IMR-90 (cell line): ENCODE results near the gene SDC4. TPM values are rescaled to one million over a fixed set of nuclear protein-coding genes. Genes with fewer than 3 reads are reported as not detected.

ENCODE experiments used
- ATAC-seq: fragments of 200-7000 bp; cut with Tn5 transposase; 2 replicates; pipeline ENCODE4 v1.9.1; 2020; ENCODE audit warnings: low read depth, mild to moderate bottlenecking, moderate library complexity
- BruUV-seq: library from RNA; stranded (reverse); fragments of 400-500 nt; replicated peaks from 2 replicates; lab custom pipeline; 2021; lab: Mats Ljungman, UMichigan
- CTCF ChIA-PET: fragments of 300-600 bp; formaldehyde crosslinking; extraction: SDS; loops from one replicate; lab custom pipeline; 2021; ENCODE audit warnings: antibody characterized with exemption; lab: Yijun Ruan, JAX
- POLR2A ChIA-PET: fragments of 300-600 bp; sonication (Branson Sonifier 250); formaldehyde crosslinking; loops from one replicate; lab custom pipeline; 2022; ENCODE audit warnings: antibody characterized with exemption; ENCODE audit not compliant: unreplicated experiment; lab: Charles Lee
- DNase-seq: peaks from one replicate; pipeline ENCODE4 v3.0.0; 2013
- H2AFZ ChIP-seq: replicated peaks from 2 replicates; pipeline ENCODE3; 2013; ENCODE audit warnings: low read length, mild to moderate bottlenecking; ENCODE audit not compliant: poor library complexity
- H2AK5ac ChIP-seq: 2 replicates; pipeline ENCODE4 v1.6.1; 2013; ENCODE audit warnings: low read depth, low read length, inconsistent platforms
- H2AK9ac ChIP-seq: replicated peaks from 2 replicates; pipeline ENCODE3; 2013; ENCODE audit warnings: mild to moderate bottlenecking, low read depth, low read length, moderate library complexity; ENCODE audit not compliant: poor library complexity
- H2BK120ac ChIP-seq: 2 replicates; pipeline ENCODE4 v1.6.1; 2013; ENCODE audit warnings: low read depth, low read length, inconsistent platforms
- H2BK15ac ChIP-seq: 3 replicates; pipeline ENCODE4 v1.6.1; 2013; ENCODE audit warnings: low read depth, low read length, inconsistent platforms
- H2BK20ac ChIP-seq: 2 replicates; pipeline ENCODE4 v1.6.1; 2013; ENCODE audit warnings: low read depth, mild to moderate bottlenecking, inconsistent platforms, low read length, moderate library complexity
- H2BK5ac ChIP-seq: 2 replicates; pipeline ENCODE4 v1.6.1; 2013; ENCODE audit warnings: mild to moderate bottlenecking, low read depth, low read length, inconsistent platforms; ENCODE audit not compliant: poor library complexity, severe bottlenecking
- H3K14ac ChIP-seq: replicated peaks from 2 replicates; pipeline ENCODE4 v1.6.1; 2013; ENCODE audit warnings: low read depth, low read length, inconsistent platforms
- H3K18ac ChIP-seq: 2 replicates; pipeline ENCODE4 v1.6.1; 2013; ENCODE audit warnings: low read depth, low read length, control low read depth
- H3K23ac ChIP-seq: 2 replicates; pipeline ENCODE4 v1.6.1; 2013; ENCODE audit warnings: low read depth, low read length, inconsistent platforms
- H3K27ac ChIP-seq: 2 replicates; pipeline ENCODE4 v1.5.1; 2013; ENCODE audit warnings: mild to moderate bottlenecking, control low read depth, low read length; ENCODE audit not compliant: insufficient read depth
- H3K27me3 ChIP-seq: 2 replicates; pipeline ENCODE4 v1.6.1; 2013; ENCODE audit warnings: low read length; ENCODE audit not compliant: control insufficient read depth, insufficient read depth
- H3K36me3 ChIP-seq: 2 replicates; pipeline ENCODE4 v1.6.1; 2013; ENCODE audit warnings: low read length, mixed read lengths; ENCODE audit not compliant: control insufficient read depth, insufficient read depth
- H3K4ac ChIP-seq: 2 replicates; pipeline ENCODE4 v1.6.1; 2013; ENCODE audit warnings: low read depth, low read length, inconsistent platforms
- H3K4me1 ChIP-seq: 2 replicates; pipeline ENCODE4 v1.6.1; 2013; ENCODE audit warnings: low read length, mixed read lengths; ENCODE audit not compliant: control insufficient read depth, insufficient read depth
- H3K4me2 ChIP-seq: 2 replicates; pipeline ENCODE4 v1.6.1; 2013; ENCODE audit warnings: low read depth, mild to moderate bottlenecking, control low read depth, low read length, moderate library complexity
- H3K4me3 ChIP-seq: 2 replicates; pipeline ENCODE4 v1.5.1; 2013; ENCODE audit warnings: low read depth, mild to moderate bottlenecking, control low read depth, low read length, moderate library complexity; ENCODE audit not compliant: insufficient read depth
- H3K56ac ChIP-seq: 2 replicates; pipeline ENCODE4 v1.6.1; 2013; ENCODE audit warnings: low read length, inconsistent platforms; ENCODE audit not compliant: insufficient read depth; ENCODE audit errors: extremely low read depth
- H3K79me1 ChIP-seq, 2 experiments: 2 replicates each; pipeline ENCODE4 v1.6.1; 2013; ENCODE audit warnings: low read length in 2 of 2, inconsistent platforms in 1 of 2, low read depth in 1 of 2
- H3K9ac ChIP-seq: 2 replicates; pipeline ENCODE4 v1.6.1; 2013; ENCODE audit warnings: low read depth, low read length, control low read depth
- H3K9me1 ChIP-seq: 2 replicates; pipeline ENCODE4 v1.6.1; 2013; ENCODE audit warnings: low read length, inconsistent platforms; ENCODE audit not compliant: insufficient read depth
- H3K9me3 ChIP-seq: 2 replicates; pipeline ENCODE4 v1.6.1; 2013; ENCODE audit warnings: low read length; ENCODE audit not compliant: control insufficient read depth, insufficient read depth
- H4K20me1 ChIP-seq: 2 replicates; pipeline ENCODE4 v1.6.1; 2013; ENCODE audit warnings: low read length, inconsistent platforms; ENCODE audit not compliant: insufficient read depth
- H4K5ac ChIP-seq: 2 replicates; pipeline ENCODE4 v1.6.1; 2013; ENCODE audit warnings: mild to moderate bottlenecking, low read depth, low read length, control low read depth
- H4K8ac ChIP-seq, 2 experiments: 2 replicates each; pipeline ENCODE4 v1.6.1; 2013; ENCODE audit warnings: low read depth in 2 of 2, low read length in 2 of 2, control low read depth in 1 of 2, inconsistent platforms in 1 of 2
- H4K91ac ChIP-seq: 2 replicates; pipeline ENCODE4 v1.6.1; 2013; ENCODE audit warnings: low read depth, low read length, inconsistent platforms; ENCODE audit not compliant: insufficient read depth
- BHLHE40 ChIP-seq: fragments of 150-350 bp; IDR thresholded peaks from 2 replicates; pipeline ENCODE4 v1.6.1; 2016; ENCODE audit warnings: mild to moderate bottlenecking, low read depth, low read length
- CEBPB ChIP-seq: IDR thresholded peaks from 2 replicates; pipeline ENCODE4 v1.6.1; 2012; ENCODE audit warnings: low read depth, low read length, improper control_type of control experiment
- CHD1 ChIP-seq: IDR thresholded peaks from 2 replicates; pipeline ENCODE4 v1.6.1; 2012; ENCODE audit warnings: low read depth, low read length, improper control_type of control experiment
- CTCF ChIP-seq: conservative IDR thresholded peaks from 2 replicates; pipeline ENCODE4 v1.5.1; 2012; ENCODE audit warnings: mild to moderate bottlenecking, low read depth, low read length, improper control_type of control experiment
- ELK1 ChIP-seq: fragments of 150-350 bp; IDR thresholded peaks from 2 replicates; pipeline ENCODE4 v1.6.1; 2016; ENCODE audit warnings: low read depth, mild to moderate bottlenecking, low read length, moderate library complexity, borderline replicate concordance
- FOS ChIP-seq: fragments of 150-350 bp; IDR thresholded peaks from 2 replicates; pipeline ENCODE4 v1.6.1; 2016; ENCODE audit warnings: low read depth, low read length
- MAFK ChIP-seq: IDR thresholded peaks from 2 replicates; pipeline ENCODE4 v1.6.1; 2012; ENCODE audit warnings: low read depth, low read length, improper control_type of control experiment
- MAZ ChIP-seq: IDR thresholded peaks from 2 replicates; pipeline ENCODE4 v1.6.1; 2012; ENCODE audit warnings: low read depth, mild to moderate bottlenecking, low read length, improper control_type of control experiment, moderate library complexity, borderline replicate concordance
- MXI1 ChIP-seq: IDR thresholded peaks from 2 replicates; pipeline ENCODE4 v1.6.1; 2012; ENCODE audit warnings: low read depth, mild to moderate bottlenecking, low read length, moderate library complexity, borderline replicate concordance
- NFE2L2 ChIP-seq: fragments of 150-350 bp; IDR thresholded peaks from 2 replicates; pipeline ENCODE4 v1.6.1; 2016; ENCODE audit warnings: low read depth, mild to moderate bottlenecking, low read length
- POLR2A ChIP-seq: IDR thresholded peaks from 2 replicates; pipeline ENCODE4 v1.6.1; 2012; ENCODE audit warnings: mild to moderate bottlenecking, low read depth, low read length
- RAD21 ChIP-seq: IDR thresholded peaks from 2 replicates; pipeline ENCODE4 v1.6.1; 2012; ENCODE audit warnings: low read length, improper control_type of control experiment
- RCOR1 ChIP-seq: IDR thresholded peaks from 2 replicates; pipeline ENCODE4 v1.6.1; 2012; ENCODE audit warnings: mild to moderate bottlenecking, low read length, improper control_type of control experiment; ENCODE audit not compliant: insufficient replicate concordance
- RFX5 ChIP-seq: IDR thresholded peaks from 2 replicates; pipeline ENCODE4 v1.8.0; 2012; ENCODE audit warnings: low read depth, mild to moderate bottlenecking, low read length, moderate library complexity
- SMC3 ChIP-seq: fragments of 150-350 bp; IDR thresholded peaks from 2 replicates; pipeline ENCODE4 v1.6.1; 2016; ENCODE audit warnings: low read depth, mild to moderate bottlenecking, antibody characterized with exemption, low read length, moderate library complexity
- USF2 ChIP-seq: fragments of 150-350 bp; IDR thresholded peaks from 2 replicates; pipeline ENCODE4 v1.6.1; 2017; ENCODE audit warnings: mild to moderate bottlenecking, antibody characterized with exemption, low read length, low read depth
- WGBS, 2 experiments: methylation state at CpG; one replicate each; pipeline versions ENCODE4 v1.1.5 to v1.1.7; 2013; ENCODE audit warnings: missing lambda C conversion rate in 2 of 2; ENCODE audit not compliant: insufficient read length in 1 of 2; ENCODE audit errors: extremely low coverage in 2 of 2; 5-methylcytosine and 5-hydroxymethylcytosine counted together
- dilution Hi-C: fragments of 300-500 bp; cut with HindIII; formaldehyde crosslinking; loops from one replicate; pipeline ENCODE4 v1.14.3; 2018; ENCODE audit warnings: low sequenced_read_pairs; ENCODE audit not compliant: unreplicated experiment
- in situ Hi-C: fragments of 300-500 bp; cut with MboI; formaldehyde crosslinking; loops from 3 replicates; pipeline ENCODE4 v1.14.3; 2019; ENCODE audit warnings: low sequenced_read_pairs, inconsistent platforms, mixed read lengths
- intact Hi-C: fragments of 100-400 bp; cut with micrococcal nuclease; formaldehyde crosslinking; loops from 2 replicates; pipeline ENCODE4 v1.10.0; 2022
- polyA plus RNA-seq, 3 experiments: library from polyadenylated mRNA; depleted of rRNA; stranded (reverse); fragments of >200 nt; gene quantifications; 2 replicates each; pipeline ENCODE4 v1.2.3, GENCODE V29; 2012; ENCODE audit warnings: low replicate concordance in 1 of 3
- total RNA-seq: library from RNA; depleted of rRNA; stranded (reverse); fragments of >200 nt; gene quantifications from 2 replicates; pipeline ENCODE4 v1.2.3, GENCODE V29; 2012

The SDC4 gene
- total and polyA plus RNA-seq, 2 of the 4 experiments (the other 2 are of a cell fraction) = 203 to 265 TPM

- WGBS, 2 experiments = 31% methylated on average over 18 of the region's 21 CpGs; no CpG with 5 or more reads in 1 of the 2 experiments
- Histone ChIP-seq H2BK20ac (no peak overlapping the region), H4K91ac (no peak overlapping the region), H3K4me2 (no peak overlapping the region), H2AK9ac (no peak overlapping the region), H3K14ac (no peak overlapping the region), H2AFZ (peak overlapping the region; percentile 32), H4K20me1 (no peaks in the 10 kb centered on the region), H2BK15ac (no peak overlapping the region), H2BK120ac (no peak overlapping the region), H3K79me1 (no peaks in the 10 kb centered on the region), H3K27me3 (peaks cover 39% of the 10 kb centered on the region), H3K9ac (no peak overlapping the region), H3K18ac (no peak overlapping the region), H3K23ac (no peak overlapping the region), H3K27ac (no peak overlapping the region), H3K4ac (no peak overlapping the region), H3K4me1 (no peaks in the 10 kb centered on the region), H4K8ac (no peak overlapping the region), H4K5ac (no peak overlapping the region), H3K36me3 (no peaks in the 10 kb centered on the region), H2BK5ac (no peak overlapping the region), H3K9me3 (no peaks in the 10 kb centered on the region), H3K56ac (no peak overlapping the region), H3K4me3 (no peak overlapping the region), H3K9me1 (no peaks in the 10 kb centered on the region), H2AK5ac (no peak overlapping the region)
- POLR2A ChIA-PET = interaction anchor here (0.5 kb wide), 1 partner anchor 173 kb away, joined by 3 read pairs; no protein-coding TSS in a partner anchor
- DNase-seq (no peak), ATAC-seq (no peak)
- in situ Hi-C loops = no loop called here
- TF ChIP-seq MXI1 (no peak), RFX5 (no peak), CEBPB (no peak), MAFK (no peak), NFE2L2 (no peak), SMC3 (no peak), MAZ (no peak), FOS (no peak), CTCF (no peak), USF2 (no peak), CHD1 (no peak), ELK1 (no peak), BHLHE40 (no peak), POLR2A (no peak), RAD21 (no peak), RCOR1 (no peak)
- dilution Hi-C loops = no loop called here
- no TSS peak for BruUV-seq
- CTCF ChIA-PET = interaction anchor here (0.6 to 1.1 kb wide), 14 partner anchors 8 to 459 kb away, joined by 3 to 6 read pairs (median 3); no protein-coding TSS in a partner anchor
- intact Hi-C loops = loop anchor here (5.0 kb wide), 1 partner anchor 265 kb away; the partner anchor contains the start of gene WFDC8
Measured at GRCh38 chr20:45312241-45312640, 36.0 kb downstream of the SDC4 start.
